Mononuclear cell (primary cell): ENCODE measurements around the gene ENGASE. TPM values are rescaled to one million over a fixed set of nuclear protein-coding genes. Genes with fewer than 3 reads are reported as not detected.

Experiments used
- H3K27me3 ChIP-seq: 2 replicates; pipeline ENCODE4 v1.6.0; 2011; ENCODE audit warnings: low read length, control low read depth; ENCODE audit not compliant: insufficient read depth
- H3K4me1 ChIP-seq: 2 replicates; pipeline ENCODE4 v1.5.1; 2011; ENCODE audit warnings: mild to moderate bottlenecking, low read length, control low read depth; ENCODE audit not compliant: insufficient read depth
- H3K4me3 ChIP-seq: 2 replicates; pipeline ENCODE4 v1.5.1; 2011; ENCODE audit warnings: mild to moderate bottlenecking, low read length, moderate library complexity
- H3K9me3 ChIP-seq: 2 replicates; pipeline ENCODE4 v1.5.1; 2011; ENCODE audit warnings: low read depth, mild to moderate bottlenecking, control low read depth, low read length
- total RNA-seq: library from RNA; depleted of rRNA; stranded (reverse); fragments of >200 nt; gene quantifications from one replicate; pipeline ENCODE4 v1.2.3, GENCODE V29; 2012

ENGASE gene
- total RNA-seq, 1 donor: 25.2 TPM

DNA sequence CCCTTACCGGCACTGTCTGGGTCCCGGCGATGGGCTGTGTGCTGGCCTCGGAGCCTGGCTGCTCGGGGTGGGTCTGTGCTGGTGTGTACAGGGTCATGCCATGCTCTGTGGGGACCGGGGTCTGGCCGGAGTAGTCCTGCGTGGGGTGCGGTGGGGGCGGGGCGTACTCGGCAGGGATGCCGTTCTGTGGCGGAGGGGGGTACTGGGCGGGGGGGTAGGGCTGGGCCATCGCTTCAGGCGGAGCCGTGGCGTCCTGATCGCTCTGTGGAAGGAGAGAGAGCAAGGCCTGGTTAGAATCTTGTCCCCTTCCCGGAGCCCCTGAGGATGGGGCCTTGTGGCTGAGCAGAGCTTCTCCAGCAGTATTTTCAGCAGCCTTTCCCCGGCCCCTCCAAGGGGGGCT, 40.9 kb downstream of the ENGASE start:
- Histone ChIP-seq H3K27me3 (no peaks in the 10 kb centered on the region), H3K4me3 (no peak overlapping the region), H3K9me3 (no peaks in the 10 kb centered on the region), H3K4me1 (no peaks in the 10 kb centered on the region)

DNA sequence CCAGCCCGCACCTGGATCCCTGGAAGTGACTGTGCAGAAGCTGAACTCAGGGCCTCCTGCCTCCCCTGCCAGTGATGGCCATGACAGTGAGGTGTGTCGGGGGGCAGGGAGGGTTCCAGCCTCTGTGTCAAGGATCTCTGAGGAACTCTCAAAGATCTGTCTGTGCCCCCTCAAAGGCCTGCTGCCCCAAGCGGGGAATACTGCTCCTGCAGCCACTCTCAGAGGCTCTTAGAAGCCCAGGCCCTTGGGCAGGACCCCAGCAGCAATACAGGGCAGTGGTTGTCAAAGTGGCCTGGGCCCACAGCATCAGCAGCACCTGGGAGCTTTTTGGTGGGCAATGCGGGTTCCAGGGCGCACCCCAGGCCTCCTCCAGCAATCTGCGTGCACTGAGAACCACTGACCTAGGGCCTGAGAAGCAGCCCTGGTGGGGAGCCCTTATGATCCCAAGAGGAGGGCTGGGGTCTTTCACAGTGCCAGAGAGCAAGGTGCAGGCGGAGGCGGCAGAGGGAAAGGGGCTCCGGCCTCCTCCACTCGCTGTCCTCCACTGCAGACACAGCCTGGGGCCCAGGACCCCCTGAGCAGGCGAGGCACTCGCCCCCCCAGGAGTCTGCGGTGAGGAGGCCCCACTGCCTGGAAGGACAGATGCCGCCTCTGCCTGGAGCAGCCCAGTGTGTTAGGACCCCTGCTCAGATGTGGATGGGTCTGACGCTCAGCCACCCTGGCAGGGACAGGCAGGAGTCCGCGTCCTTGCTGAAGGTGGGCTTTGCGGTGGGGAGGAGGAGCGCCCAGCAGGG, 42.1 kb downstream of the ENGASE start:
- Histone ChIP-seq H3K4me1 (no peaks in the 10 kb centered on the region), H3K9me3 (no peaks in the 10 kb centered on the region), H3K27me3 (no peaks in the 10 kb centered on the region), H3K4me3 (no peak overlapping the region)

DNA sequence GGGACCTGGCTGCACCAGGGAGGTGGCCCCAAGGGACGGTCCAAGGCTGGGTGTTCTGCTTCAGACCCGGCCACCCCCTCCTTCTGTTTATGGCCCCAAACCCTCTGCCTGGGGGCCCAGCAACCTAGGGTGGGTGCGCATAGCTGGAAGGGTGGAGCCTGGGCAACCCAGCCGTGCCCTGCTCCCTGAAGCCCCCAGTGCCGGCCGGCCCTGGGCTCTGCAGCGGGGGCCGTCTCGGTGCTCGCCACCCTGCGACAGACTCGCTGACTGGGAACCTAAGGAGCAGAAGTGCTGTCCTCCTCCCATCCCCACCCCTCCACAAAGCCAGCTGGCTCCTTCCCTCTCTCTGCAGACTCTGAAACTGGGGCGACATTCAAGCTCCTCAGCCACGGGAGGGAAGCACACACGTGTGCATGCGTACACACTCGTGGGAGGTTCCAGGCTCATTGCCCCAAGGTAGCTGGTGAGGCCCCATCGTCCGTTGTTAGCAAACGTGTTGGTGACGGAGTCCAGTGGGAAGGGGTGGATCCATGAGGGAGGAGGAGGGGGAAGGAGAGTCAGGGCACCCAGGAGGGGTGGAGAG, 43.4 kb downstream of the ENGASE start:
- Histone ChIP-seq H3K4me1 (no peaks in the 10 kb centered on the region), H3K27me3 (no peaks in the 10 kb centered on the region), H3K4me3 (no peak overlapping the region), H3K9me3 (no peaks in the 10 kb centered on the region)

DNA sequence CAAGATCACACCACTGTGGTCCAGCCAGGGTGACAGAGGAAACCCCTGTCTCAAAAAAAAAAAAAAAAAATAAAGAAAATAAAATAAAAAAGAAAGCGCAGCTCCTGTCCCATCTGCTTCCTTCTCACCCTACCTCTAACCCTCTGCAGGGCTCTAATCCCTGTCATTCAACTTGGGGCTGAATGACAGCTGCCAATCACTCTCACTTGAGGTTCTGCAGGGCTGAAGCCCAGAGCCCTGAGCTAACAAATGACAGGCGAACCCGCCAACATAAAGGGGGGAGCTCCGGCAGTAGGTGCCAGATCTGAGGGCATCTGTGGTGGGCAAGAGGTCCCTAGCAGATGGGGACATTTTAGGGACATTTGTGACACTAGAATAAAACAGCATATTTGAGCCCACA, 44.3 kb downstream of the ENGASE start:
- no peaks in the 10 kb centered on the region for H3K27me3 ChIP-seq
- H3K4me1 ChIP-seq: no peaks in the 10 kb centered on the region
- H3K9me3 ChIP-seq: no peaks in the 10 kb centered on the region
- no peak overlapping the region for H3K4me3 ChIP-seq

DNA sequence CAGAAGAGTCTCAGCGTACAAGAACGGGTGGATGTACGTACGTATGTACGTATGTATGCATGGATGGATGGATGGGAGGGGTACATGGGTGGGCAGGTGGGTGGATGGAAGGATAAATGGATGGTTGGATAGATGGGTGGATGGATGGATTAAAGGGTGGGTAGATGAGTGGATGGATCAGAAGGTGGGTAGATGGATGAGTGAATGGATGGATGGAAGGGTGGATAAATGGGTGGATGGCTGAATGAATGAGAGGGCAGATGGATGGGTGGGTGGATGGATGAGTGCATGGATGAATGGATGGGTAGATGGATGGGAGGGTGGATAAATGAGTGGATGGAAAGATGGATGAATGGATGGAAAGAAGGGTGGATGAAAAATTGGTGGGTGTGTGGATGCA, 45.6 kb downstream of the ENGASE start:
- Histone ChIP-seq H3K4me1 (no peaks in the 10 kb centered on the region), H3K4me3 (no peak overlapping the region), H3K27me3 (no peaks in the 10 kb centered on the region), H3K9me3 (no peaks in the 10 kb centered on the region)

- Histone ChIP-seq H3K4me3 (no peak overlapping the region), H3K9me3 (no peaks in the 10 kb centered on the region)
Measured at GRCh38 chr17:79123988-79124387, 49.4 kb downstream of the ENGASE start.

GRCh38 chr17:79124513-79125209, 50.0 kb downstream of the ENGASE start:
- Histone ChIP-seq H3K9me3 (no peaks in the 10 kb centered on the region), H3K4me3 (no peak overlapping the region), H3K4me1 (no peaks in the 10 kb centered on the region), H3K27me3 (no peaks in the 10 kb centered on the region)

More at GRCh38 chr17:79123988-79124387, 49.4 kb downstream of the ENGASE start:
- Histone ChIP-seq H3K4me1 (no peaks in the 10 kb centered on the region), H3K27me3 (no peaks in the 10 kb centered on the region)

- Histone ChIP-seq H3K4me3 (no peak overlapping the region), H3K9me3 (no peaks in the 10 kb centered on the region), H3K27me3 (no peaks in the 10 kb centered on the region), H3K4me1 (no peaks in the 10 kb centered on the region)
Measured at GRCh38 chr17:79125503-79125902, 50.9 kb downstream of the ENGASE start.

DNA sequence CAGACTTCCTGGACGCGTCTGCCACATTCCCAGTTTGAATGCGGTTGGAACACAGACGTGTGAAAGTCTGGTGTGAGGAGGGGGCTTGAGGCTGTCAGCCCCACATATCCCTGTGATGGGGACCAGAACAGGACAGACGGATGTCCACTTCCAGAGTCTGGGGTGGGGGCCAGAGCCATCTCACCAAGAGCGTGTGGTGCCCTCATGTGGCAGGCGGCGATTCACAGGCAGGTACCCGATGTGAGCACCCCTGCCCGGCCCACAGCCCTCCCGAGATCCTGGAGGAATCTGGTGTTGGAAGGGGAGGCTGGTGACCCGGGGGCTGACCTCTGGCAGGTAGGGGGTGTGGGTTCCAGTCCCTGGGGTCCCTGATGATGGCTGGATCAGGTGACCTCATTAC, 51.5 kb downstream of the ENGASE start:
- no peak overlapping the region for H3K4me3 ChIP-seq
- no peaks in the 10 kb centered on the region for H3K9me3 ChIP-seq

GRCh38 chr17:79127534-79128135, 53.0 kb downstream of the ENGASE start:
- H3K9me3 ChIP-seq: no peaks in the 10 kb centered on the region
- no peaks in the 10 kb centered on the region for H3K4me1 ChIP-seq
- no peaks in the 10 kb centered on the region for H3K27me3 ChIP-seq
- no peak overlapping the region for H3K4me3 ChIP-seq

More for the DNA sequence above, 51.5 kb downstream of the ENGASE start:
- Histone ChIP-seq H3K27me3 (no peaks in the 10 kb centered on the region), H3K4me1 (no peaks in the 10 kb centered on the region)

- Histone ChIP-seq H3K4me1 (no peaks in the 10 kb centered on the region), H3K27me3 (no peaks in the 10 kb centered on the region)
Measured at GRCh38 chr17:79129523-79129922, 54.9 kb downstream of the ENGASE start.

DNA sequence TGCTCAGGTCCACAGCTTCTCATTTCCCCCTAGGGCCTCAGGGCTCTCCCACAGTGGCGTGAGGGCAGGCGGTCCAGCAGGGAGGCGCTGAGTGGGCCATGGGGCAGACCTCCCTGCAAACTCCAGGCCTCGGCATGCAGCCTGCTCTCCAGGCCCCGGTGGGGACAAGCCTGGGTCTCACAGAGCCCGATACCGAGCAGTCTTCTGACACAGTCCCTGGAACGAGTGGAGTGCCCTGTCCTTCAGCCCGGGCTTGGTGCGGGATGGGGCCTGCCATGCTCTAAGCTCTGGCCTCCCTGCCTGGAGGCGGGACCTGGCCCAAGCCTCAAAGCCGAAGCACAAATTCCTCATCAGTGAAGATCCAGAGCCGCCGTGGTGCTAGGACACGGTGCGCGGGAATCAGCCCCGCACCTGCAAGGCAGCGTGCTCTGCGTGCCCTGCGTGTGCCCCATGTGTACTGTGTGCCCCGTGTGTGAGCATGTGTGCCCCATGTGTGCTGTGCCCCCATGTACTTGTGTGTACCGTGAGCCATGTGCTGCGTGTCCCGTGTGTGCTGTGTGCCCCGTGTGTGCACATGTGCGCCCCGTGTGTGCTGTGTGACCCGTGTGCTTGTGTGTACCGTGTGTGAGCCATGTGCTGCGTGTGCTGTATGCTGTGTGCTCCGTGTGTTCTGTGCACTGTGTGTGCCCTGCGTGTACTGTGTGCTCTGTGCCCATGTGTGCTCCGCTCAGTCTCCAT, 56.1 kb downstream of the ENGASE start:
- Histone ChIP-seq H3K9me3 (no peaks in the 10 kb centered on the region), H3K27me3 (no peaks in the 10 kb centered on the region)

More at GRCh38 chr17:79129523-79129922, 54.9 kb downstream of the ENGASE start:
- no peak overlapping the region for H3K4me3 ChIP-seq
- no peaks in the 10 kb centered on the region for H3K9me3 ChIP-seq

GRCh38 chr17:79131274-79131635, 56.6 kb downstream of the ENGASE start:
- Histone ChIP-seq H3K27me3 (no peaks in the 10 kb centered on the region), H3K9me3 (no peaks in the 10 kb centered on the region), H3K4me3 (no peak overlapping the region), H3K4me1 (no peaks in the 10 kb centered on the region)

More for the DNA sequence above, 56.1 kb downstream of the ENGASE start:
- Histone ChIP-seq H3K4me1 (no peaks in the 10 kb centered on the region), H3K4me3 (no peak overlapping the region)

- Histone ChIP-seq H3K4me1 (no peaks in the 10 kb centered on the region), H3K4me3 (no peak overlapping the region), H3K27me3 (no peaks in the 10 kb centered on the region), H3K9me3 (no peaks in the 10 kb centered on the region)
Measured at GRCh38 chr17:79131701-79132100, 57.1 kb downstream of the ENGASE start.
